WERI-Rb-1 (cell line): ENCODE measurements around the gene AVPR1B.

ENCODE experiments used
- DNase-seq: peaks from one replicate; pipeline ENCODE4 v3.0.0-alpha.2; 2020
- H3K27ac ChIP-seq: fragments of 250-450 bp; sonication (Bioruptor Pico); 2 replicates; pipeline ENCODE4 v1.5.1; 2020; ENCODE audit warnings: mild to moderate bottlenecking, moderate library complexity
- H3K27me3 ChIP-seq: fragments of 250-450 bp; sonication (Bioruptor Pico); 2 replicates; pipeline ENCODE4 v1.5.1; 2021; ENCODE audit warnings: mild to moderate bottlenecking, low read depth, moderate library complexity; ENCODE audit not compliant: insufficient read depth, severe bottlenecking
- H3K36me3 ChIP-seq: fragments of 250-450 bp; sonication (Bioruptor Pico); 2 replicates; pipeline ENCODE4 v1.5.1; 2020; ENCODE audit warnings: mild to moderate bottlenecking, moderate library complexity
- H3K4me3 ChIP-seq: 2 replicates; pipeline ENCODE4 v1.5.1; 2011; ENCODE audit warnings: low read depth, mild to moderate bottlenecking, control low read depth, low read length
- H3K9me3 ChIP-seq: fragments of 250-450 bp; sonication (Bioruptor Pico); 2 replicates; pipeline ENCODE4 v1.5.1; 2021; ENCODE audit warnings: mild to moderate bottlenecking, moderate library complexity; ENCODE audit not compliant: severe bottlenecking
- CTCF ChIP-seq: IDR thresholded peaks from 2 replicates; pipeline ENCODE4 v1.5.1; 2011; ENCODE audit warnings: low read depth, mild to moderate bottlenecking, control low read depth, inconsistent platforms, low read length

Gene AVPR1B

GRCh38 chr1:206083750-206084149 lies 33.4 kb downstream of the AVPR1B start:
- no peak overlapping the region for H3K27ac ChIP-seq
- DNase-seq, result no peak
- H3K27me3 ChIP-seq, result peaks cover 24% of the 10 kb centered on the region
- no peak for TF ChIP-seq CTCF
- no peaks in the 10 kb centered on the region for H3K9me3 ChIP-seq
- H3K36me3 ChIP-seq, result no peaks in the 10 kb centered on the region
- no peak overlapping the region for H3K4me3 ChIP-seq

- DNase-seq, result no peak
- no peaks in the 10 kb centered on the region for H3K36me3 ChIP-seq
- peaks cover 24% of the 10 kb centered on the region for H3K27me3 ChIP-seq
- H3K9me3 ChIP-seq, result no peaks in the 10 kb centered on the region
- H3K4me3 ChIP-seq, result no peak overlapping the region
- no peak overlapping the region for H3K27ac ChIP-seq
- TF ChIP-seq CTCF, result no peak
Measured at GRCh38 chr1:206082831-206083695, 34.1 kb downstream of the AVPR1B start.

- H3K9me3 ChIP-seq, result no peaks in the 10 kb centered on the region
- H3K27me3 ChIP-seq, result peaks cover 24% of the 10 kb centered on the region
- H3K4me3 ChIP-seq, result no peak overlapping the region
- no peak for TF ChIP-seq CTCF
- H3K27ac ChIP-seq, result no peak overlapping the region
- H3K36me3 ChIP-seq, result no peaks in the 10 kb centered on the region
- DNase-seq, result no peak
Measured at GRCh38 chr1:206081856-206082255, 35.3 kb downstream of the AVPR1B start.

GRCh38 chr1:206080026-206080820 lies 37.0 kb downstream of the AVPR1B start:
- no peak overlapping the region for H3K27ac ChIP-seq
- H3K27me3 ChIP-seq, result peaks cover 23% of the 10 kb centered on the region
- DNase-seq, result no peak

GRCh38 chr1:206079135-206079534 lies 38.1 kb downstream of the AVPR1B start:
- DNase-seq, result no peak
- H3K36me3 ChIP-seq, result no peaks in the 10 kb centered on the region

More at GRCh38 chr1:206080026-206080820, 37.0 kb downstream of the AVPR1B start:
- no peak overlapping the region for H3K4me3 ChIP-seq
- H3K9me3 ChIP-seq, result no peaks in the 10 kb centered on the region
- no peaks in the 10 kb centered on the region for H3K36me3 ChIP-seq
- TF ChIP-seq CTCF, result no peak

More at GRCh38 chr1:206079135-206079534, 38.1 kb downstream of the AVPR1B start:
- Histone ChIP-seq H3K27me3 (peaks cover 23% of the 10 kb centered on the region), H3K27ac (no peak overlapping the region), H3K4me3 (no peak overlapping the region), H3K9me3 (no peaks in the 10 kb centered on the region)
- no peak for TF ChIP-seq CTCF
